GM23338 (cell line): ENCODE data around the gene HK1. TPM values are rescaled to one million over a fixed set of nuclear protein-coding genes. Genes with fewer than 3 reads are reported as not detected.

Experiments used
- ATAC-seq: fragments of 200-7000 bp; cut with Tn5 transposase; 3 replicates; pipeline ENCODE4 v1.9.1; 2020
- DNase-seq: peaks from one replicate; pipeline ENCODE4 v3.0.0-alpha.2; 2015; ENCODE audit warnings: low spot score
- H2AFZ ChIP-seq: fragments of 200-600 bp; sonication (generic); 2 replicates; pipeline ENCODE4 v1.8.0; 2016; ENCODE audit warnings: antibody characterized with exemption, mild to moderate bottlenecking, moderate library complexity
- H3F3A ChIP-seq: fragments of 200-600 bp; sonication (generic); replicated peaks from 2 replicates; pipeline ENCODE4 v1.8.0; 2017; ENCODE audit warnings: antibody characterized with exemption, mixed run types, low read depth
- H3K27ac ChIP-seq: fragments of 200-600 bp; sonication (generic); 2 replicates; pipeline ENCODE4 v1.6.1; 2016; ENCODE audit warnings: low read depth
- H3K27me3 ChIP-seq: fragments of 200-600 bp; sonication (generic); 2 replicates; pipeline ENCODE4 v1.8.0; 2016; ENCODE audit warnings: mild to moderate bottlenecking, mixed run types, moderate library complexity; ENCODE audit not compliant: insufficient read depth
- H3K36me3 ChIP-seq: fragments of 200-600 bp; sonication (generic); 2 replicates; pipeline ENCODE4 v1.8.0; 2016; ENCODE audit warnings: mild to moderate bottlenecking; ENCODE audit not compliant: insufficient read depth
- H3K4me1 ChIP-seq: fragments of 200-600 bp; sonication (generic); 2 replicates; pipeline ENCODE4 v1.8.0; 2016; ENCODE audit warnings: mild to moderate bottlenecking, moderate library complexity; ENCODE audit not compliant: insufficient read depth
- H3K4me2 ChIP-seq: fragments of 200-600 bp; sonication (generic); 2 replicates; pipeline ENCODE4 v1.7.1; 2017; ENCODE audit warnings: mixed run types
- H3K4me3 ChIP-seq: fragments of 200-600 bp; sonication (generic); 2 replicates; pipeline ENCODE4 v1.6.1; 2016; ENCODE audit warnings: mixed run types
- H3K79me2 ChIP-seq: fragments of 200-600 bp; sonication (generic); replicated peaks from 2 replicates; pipeline ENCODE4 v1.8.0; 2017; ENCODE audit warnings: mild to moderate bottlenecking; ENCODE audit not compliant: insufficient read depth
- H3K9me2 ChIP-seq: fragments of 200-600 bp; sonication (generic); 2 replicates; pipeline ENCODE4 v1.8.0; 2017; ENCODE audit not compliant: insufficient read depth
- H4K20me1 ChIP-seq: fragments of 200-600 bp; sonication (generic); replicated peaks from 2 replicates; pipeline ENCODE4 v1.8.0; 2017; ENCODE audit warnings: mild to moderate bottlenecking; ENCODE audit not compliant: insufficient read depth
- H3K27ac Mint-ChIP-seq: 2 replicates; pipeline ENCODE4 v1.8.0; 2020; ENCODE audit warnings: inconsistent platforms, mild to moderate bottlenecking, moderate library complexity, mixed read lengths
- H3K27me3 Mint-ChIP-seq: 3 replicates; pipeline ENCODE4 v1.8.0; 2022; ENCODE audit warnings: low read depth, mild to moderate bottlenecking, moderate library complexity, mixed read lengths, inconsistent platforms; ENCODE audit not compliant: insufficient read depth, poor library complexity
- H3K36me3 Mint-ChIP-seq: 3 replicates; pipeline ENCODE4 v1.8.0; 2021; ENCODE audit warnings: low read depth, mild to moderate bottlenecking, inconsistent platforms, moderate library complexity, mixed read lengths
- H3K4me1 Mint-ChIP-seq: 3 replicates; pipeline ENCODE4 v1.8.0; 2020; ENCODE audit warnings: mild to moderate bottlenecking, inconsistent platforms, mixed read lengths
- H3K4me3 Mint-ChIP-seq: 3 replicates; pipeline ENCODE4 v1.8.0; 2021; ENCODE audit warnings: moderate library complexity, mild to moderate bottlenecking, inconsistent platforms, mixed read lengths
- H3K9me3 Mint-ChIP-seq: 3 replicates; pipeline ENCODE4 v1.8.0; 2020; ENCODE audit warnings: moderate library complexity, mild to moderate bottlenecking, inconsistent platforms, mixed read lengths
- CREB1 ChIP-seq: fragments of 250-450 bp; sonication (Bioruptor Pico); IDR thresholded peaks from 2 replicates; pipeline ENCODE4 v1.5.0; 2020; ENCODE audit warnings: low read depth, mild to moderate bottlenecking, moderate library complexity
- EZH2 ChIP-seq: fragments of 200-600 bp; sonication (generic); IDR thresholded peaks from one replicate; pipeline ENCODE4 v1.8.0; 2017; ENCODE audit warnings: antibody characterized with exemption, mild to moderate bottlenecking, low read depth; ENCODE audit not compliant: unreplicated experiment
- EZH2phosphoT487 ChIP-seq: fragments of 200-600 bp; sonication (generic); IDR thresholded peaks from one replicate; pipeline ENCODE4 v1.8.1; 2018; ENCODE audit warnings: antibody characterized with exemption; ENCODE audit not compliant: unreplicated experiment
- NANOG ChIP-seq: IDR thresholded peaks from 2 replicates; pipeline ENCODE4 v1.6.1; 2016; ENCODE audit warnings: antibody characterized with exemption, borderline replicate concordance
- POLR2AphosphoS5 ChIP-seq: IDR thresholded peaks from 2 replicates; pipeline ENCODE4 v1.6.1; 2016; ENCODE audit warnings: antibody characterized with exemption, low read depth
- STAT1 ChIP-seq: IDR thresholded peaks from one replicate; pipeline ENCODE4 v1.6.1; 2016; ENCODE audit warnings: antibody characterized with exemption; ENCODE audit not compliant: unreplicated experiment
- ZNF114 ChIP-seq: fragments of 250-450 bp; sonication (Bioruptor Pico); IDR thresholded peaks from 2 replicates; pipeline ENCODE4 v1.5.0; 2020; ENCODE audit warnings: mild to moderate bottlenecking, moderate library complexity
- polyA plus RNA-seq: library from polyadenylated mRNA; unstranded; fragments of >200 nt; fragmentation: Nextera tagmentation; extraction: Ambion mirVana; gene quantifications from 2 replicates; pipeline ENCODE4 v1.2.1, GENCODE V29; 2016
- total RNA-seq: library from RNA; depleted of rRNA; stranded (reverse); fragments of >200 nt; shearing (Covaris generic); gene quantifications from 2 replicates; pipeline ENCODE4 v1.2.3, GENCODE V29; 2014
- TF ChIP-seq, protein P1 (sequence below): IDR thresholded peaks from 2 replicates; pipeline ENCODE4 v1.6.1; 2016; ENCODE audit warnings: antibody characterized with exemption
- TF ChIP-seq, protein P2 (sequence below): IDR thresholded peaks from one replicate; pipeline ENCODE4 v1.6.1; 2018; ENCODE audit warnings: antibody characterized with exemption; ENCODE audit not compliant: unreplicated experiment
- TF ChIP-seq, protein P3 (sequence below), 2 experiments: fragments of 200-600 bp in 1 of 2; sonication (generic) in 1 of 2; conservative IDR thresholded peaks; 2 replicates each; pipeline versions ENCODE4 v1.5.1 to v1.6.1; 2016 to 2017; ENCODE audit warnings: antibody characterized with exemption in 2 of 2, low read depth in 2 of 2, mild to moderate bottlenecking in 2 of 2, moderate library complexity in 1 of 2

Gene HK1
- total and polyA plus RNA-seq, 2 experiments from 2014 or later, result 76.6 to 229 TPM

DNA sequence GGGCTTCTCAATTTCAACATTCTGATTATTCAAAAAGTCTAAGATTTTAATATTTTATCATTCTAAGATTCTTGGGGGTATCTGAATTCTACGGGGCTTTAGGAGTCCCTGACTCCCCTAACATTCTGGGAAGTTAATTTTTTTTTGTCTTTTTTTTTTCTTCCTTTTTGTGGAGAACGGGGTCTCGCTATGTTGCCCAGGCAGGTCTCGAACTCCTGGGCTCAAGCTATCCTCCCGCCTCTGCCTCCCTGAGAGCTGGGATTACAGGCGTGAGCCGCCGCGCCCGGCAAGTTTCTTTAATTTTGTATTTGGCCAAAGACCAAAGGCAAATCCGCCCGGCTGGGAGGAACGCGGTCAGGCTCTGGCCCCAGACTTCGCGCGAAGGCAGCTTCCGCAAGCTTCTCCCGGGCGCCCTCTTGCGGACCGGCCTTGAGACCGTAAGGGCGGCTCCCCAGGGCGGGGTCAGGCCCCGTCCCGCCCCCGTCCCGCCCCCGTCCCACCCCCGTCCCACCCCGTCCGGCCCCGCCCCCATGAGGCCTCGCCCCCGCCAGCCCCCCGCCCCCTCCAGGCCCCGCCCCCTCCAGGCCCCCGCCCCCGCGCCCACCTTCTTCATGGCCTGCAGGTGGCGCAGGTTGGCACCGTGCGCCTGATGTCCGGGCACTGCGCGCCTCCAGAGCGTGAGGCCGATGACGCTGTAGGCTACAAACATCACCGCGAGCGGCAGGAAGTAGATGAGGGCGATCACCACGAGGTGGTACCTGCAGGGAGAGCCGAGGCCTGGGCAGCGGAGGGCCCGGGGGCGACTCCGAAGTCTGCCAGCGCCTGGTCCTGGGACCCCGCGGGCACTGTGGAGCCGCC is 130.3 kb downstream of the HK1 start:
- no peaks in the 10 kb centered on the region for H3K9me2 ChIP-seq
- H3K27ac ChIP-seq, result peak overlapping the region; percentile 78; the same call in 1 of the 2 replicates
- peaks cover 44% of the 10 kb centered on the region for H3K4me1 Mint-ChIP-seq
- ATAC-seq, result peak; percentile 77
- peaks cover 8% of the 10 kb centered on the region for H3K36me3 Mint-ChIP-seq
- H4K20me1 ChIP-seq, result no peaks in the 10 kb centered on the region
- H3K9me3 Mint-ChIP-seq, result no peaks in the 10 kb centered on the region; the same call in 2 of the 3 replicates
- peaks cover 23% of the 10 kb centered on the region for H3K27me3 Mint-ChIP-seq
- H3K27ac Mint-ChIP-seq, result no peak overlapping the region; the same call in 1 of the 2 replicates
- DNase-seq, result peak; percentile 98
- no peaks in the 10 kb centered on the region for H3K79me2 ChIP-seq
- H3K4me1 ChIP-seq, result peaks cover 23% of the 10 kb centered on the region; the same call in 1 of the 2 replicates
- H3K4me3 ChIP-seq, result peak overlapping the region; percentile 42
- peaks cover 4% of the 10 kb centered on the region; the same call in 1 of the 2 replicates for H3K27me3 ChIP-seq
- TF ChIP-seq EZH2phosphoT487 (no peak), CREB1 (peak; percentile 88), POLR2AphosphoS5 (peak; percentile 65)
- TF ChIP-seq, protein P1, sequence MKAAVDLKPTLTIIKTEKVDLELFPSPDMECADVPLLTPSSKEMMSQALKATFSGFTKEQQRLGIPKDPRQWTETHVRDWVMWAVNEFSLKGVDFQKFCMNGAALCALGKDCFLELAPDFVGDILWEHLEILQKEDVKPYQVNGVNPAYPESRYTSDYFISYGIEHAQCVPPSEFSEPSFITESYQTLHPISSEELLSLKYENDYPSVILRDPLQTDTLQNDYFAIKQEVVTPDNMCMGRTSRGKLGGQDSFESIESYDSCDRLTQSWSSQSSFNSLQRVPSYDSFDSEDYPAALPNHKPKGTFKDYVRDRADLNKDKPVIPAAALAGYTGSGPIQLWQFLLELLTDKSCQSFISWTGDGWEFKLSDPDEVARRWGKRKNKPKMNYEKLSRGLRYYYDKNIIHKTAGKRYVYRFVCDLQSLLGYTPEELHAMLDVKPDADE, result peak; percentile 33; the same call in 1 of the 2 replicates
- TF ChIP-seq, protein P2, sequence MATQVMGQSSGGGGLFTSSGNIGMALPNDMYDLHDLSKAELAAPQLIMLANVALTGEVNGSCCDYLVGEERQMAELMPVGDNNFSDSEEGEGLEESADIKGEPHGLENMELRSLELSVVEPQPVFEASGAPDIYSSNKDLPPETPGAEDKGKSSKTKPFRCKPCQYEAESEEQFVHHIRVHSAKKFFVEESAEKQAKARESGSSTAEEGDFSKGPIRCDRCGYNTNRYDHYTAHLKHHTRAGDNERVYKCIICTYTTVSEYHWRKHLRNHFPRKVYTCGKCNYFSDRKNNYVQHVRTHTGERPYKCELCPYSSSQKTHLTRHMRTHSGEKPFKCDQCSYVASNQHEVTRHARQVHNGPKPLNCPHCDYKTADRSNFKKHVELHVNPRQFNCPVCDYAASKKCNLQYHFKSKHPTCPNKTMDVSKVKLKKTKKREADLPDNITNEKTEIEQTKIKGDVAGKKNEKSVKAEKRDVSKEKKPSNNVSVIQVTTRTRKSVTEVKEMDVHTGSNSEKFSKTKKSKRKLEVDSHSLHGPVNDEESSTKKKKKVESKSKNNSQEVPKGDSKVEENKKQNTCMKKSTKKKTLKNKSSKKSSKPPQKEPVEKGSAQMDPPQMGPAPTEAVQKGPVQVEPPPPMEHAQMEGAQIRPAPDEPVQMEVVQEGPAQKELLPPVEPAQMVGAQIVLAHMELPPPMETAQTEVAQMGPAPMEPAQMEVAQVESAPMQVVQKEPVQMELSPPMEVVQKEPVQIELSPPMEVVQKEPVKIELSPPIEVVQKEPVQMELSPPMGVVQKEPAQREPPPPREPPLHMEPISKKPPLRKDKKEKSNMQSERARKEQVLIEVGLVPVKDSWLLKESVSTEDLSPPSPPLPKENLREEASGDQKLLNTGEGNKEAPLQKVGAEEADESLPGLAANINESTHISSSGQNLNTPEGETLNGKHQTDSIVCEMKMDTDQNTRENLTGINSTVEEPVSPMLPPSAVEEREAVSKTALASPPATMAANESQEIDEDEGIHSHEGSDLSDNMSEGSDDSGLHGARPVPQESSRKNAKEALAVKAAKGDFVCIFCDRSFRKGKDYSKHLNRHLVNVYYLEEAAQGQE, result no peak
- TF ChIP-seq, protein P3, sequence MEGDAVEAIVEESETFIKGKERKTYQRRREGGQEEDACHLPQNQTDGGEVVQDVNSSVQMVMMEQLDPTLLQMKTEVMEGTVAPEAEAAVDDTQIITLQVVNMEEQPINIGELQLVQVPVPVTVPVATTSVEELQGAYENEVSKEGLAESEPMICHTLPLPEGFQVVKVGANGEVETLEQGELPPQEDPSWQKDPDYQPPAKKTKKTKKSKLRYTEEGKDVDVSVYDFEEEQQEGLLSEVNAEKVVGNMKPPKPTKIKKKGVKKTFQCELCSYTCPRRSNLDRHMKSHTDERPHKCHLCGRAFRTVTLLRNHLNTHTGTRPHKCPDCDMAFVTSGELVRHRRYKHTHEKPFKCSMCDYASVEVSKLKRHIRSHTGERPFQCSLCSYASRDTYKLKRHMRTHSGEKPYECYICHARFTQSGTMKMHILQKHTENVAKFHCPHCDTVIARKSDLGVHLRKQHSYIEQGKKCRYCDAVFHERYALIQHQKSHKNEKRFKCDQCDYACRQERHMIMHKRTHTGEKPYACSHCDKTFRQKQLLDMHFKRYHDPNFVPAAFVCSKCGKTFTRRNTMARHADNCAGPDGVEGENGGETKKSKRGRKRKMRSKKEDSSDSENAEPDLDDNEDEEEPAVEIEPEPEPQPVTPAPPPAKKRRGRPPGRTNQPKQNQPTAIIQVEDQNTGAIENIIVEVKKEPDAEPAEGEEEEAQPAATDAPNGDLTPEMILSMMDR (conservative IDR thresholded peaks at IDR 0.05; ENCODE audit: low read depth in 2 of 2), result peak in 1 of 2 experiments; percentile 69; a peak in 2 of 4 replicates
- peaks cover 3% of the 10 kb centered on the region; the same call in 1 of the 2 replicates for H3F3A ChIP-seq
- no peak overlapping the region for H2AFZ ChIP-seq
- H3K4me3 Mint-ChIP-seq, result peak overlapping the region; percentile 64
- H3K36me3 ChIP-seq, result no peaks in the 10 kb centered on the region
- peak overlapping the region; percentile 70 for H3K4me2 ChIP-seq

DNA sequence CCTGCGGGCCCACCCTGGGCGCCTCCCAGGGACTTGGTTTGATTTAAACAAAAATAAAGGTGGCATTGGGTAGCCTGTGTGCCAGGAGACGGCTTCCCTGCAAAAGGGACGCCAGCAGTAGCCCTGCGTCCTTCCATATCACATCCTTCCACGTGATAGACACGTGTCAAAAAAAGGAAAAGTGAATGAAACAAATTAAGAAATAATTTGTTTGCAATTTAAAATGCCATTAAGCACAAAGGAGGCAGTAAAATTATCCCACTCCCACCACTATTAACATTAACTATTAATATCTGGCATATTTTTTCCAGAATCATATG is 130.8 kb downstream of the HK1 start:
- Histone ChIP-seq H3K4me1 (peaks cover 23% of the 10 kb centered on the region; the same call in 1 of the 2 replicates), H2AFZ (no peak overlapping the region), H3K36me3 (no peaks in the 10 kb centered on the region), H3F3A (peaks cover 3% of the 10 kb centered on the region; the same call in 1 of the 2 replicates), H3K4me2 (peak overlapping the region; percentile 65), H3K27ac (no peak overlapping the region), H3K79me2 (no peaks in the 10 kb centered on the region), H3K9me2 (no peaks in the 10 kb centered on the region), H3K27me3 (peaks cover 4% of the 10 kb centered on the region; the same call in 1 of the 2 replicates), H3K4me3 (peak overlapping the region; percentile 42; the same call in 1 of the 2 replicates), H4K20me1 (no peaks in the 10 kb centered on the region)
- peaks cover 44% of the 10 kb centered on the region for H3K4me1 Mint-ChIP-seq
- H3K4me3 Mint-ChIP-seq, result peak overlapping the region; percentile 64; the same call in 2 of the 3 replicates
- H3K9me3 Mint-ChIP-seq, result no peaks in the 10 kb centered on the region; the same call in 2 of the 3 replicates
- ATAC-seq (no peak), DNase-seq (no peak)
- peaks cover 20% of the 10 kb centered on the region for H3K27me3 Mint-ChIP-seq
- peaks cover 3% of the 10 kb centered on the region; the same call in 1 of the 3 replicates for H3K36me3 Mint-ChIP-seq
- H3K27ac Mint-ChIP-seq, result no peak overlapping the region
- TF ChIP-seq EZH2 (no peak), EZH2phosphoT487 (no peak), STAT1 (no peak), NANOG (no peak), CREB1 (no peak), ZNF114 (CRISPR knock-in tag) (no peak)
- TF ChIP-seq, protein P1, result 0 out of 2 replicates have a peak, but pooled peaks have one; percentile 2
- TF ChIP-seq, protein P2, result no peak
